IPS-20b (cell line): ENCODE data around the gene EPHB2.

Source experiments
- H3K27ac ChIP-seq: one replicate; pipeline ENCODE4 v1.5.1; 2013; ENCODE audit warnings: low read length
- H3K27me3 ChIP-seq: 2 replicates; pipeline ENCODE4 v1.6.1; 2013; ENCODE audit warnings: mild to moderate bottlenecking, low read length, inconsistent platforms; ENCODE audit not compliant: insufficient read depth
- H3K36me3 ChIP-seq: 2 replicates; pipeline ENCODE4 v1.6.1; 2013; ENCODE audit warnings: low read depth, mild to moderate bottlenecking, inconsistent platforms, low read length, moderate library complexity; ENCODE audit not compliant: insufficient read depth
- H3K4me1 ChIP-seq: 2 replicates; pipeline ENCODE4 v1.6.1; 2013; ENCODE audit warnings: mild to moderate bottlenecking, control low read depth, inconsistent platforms, low read length, moderate library complexity; ENCODE audit not compliant: insufficient read depth
- H3K4me3 ChIP-seq: 2 replicates; pipeline ENCODE4 v1.5.1; 2013; ENCODE audit warnings: mild to moderate bottlenecking, low read length, inconsistent platforms
- H3K9ac ChIP-seq: 2 replicates; pipeline ENCODE4 v1.6.1; 2013; ENCODE audit warnings: low read depth, mild to moderate bottlenecking, inconsistent platforms, low read length, moderate library complexity
- H3K9me3 ChIP-seq: 2 replicates; pipeline ENCODE4 v1.6.1; 2013; ENCODE audit warnings: mild to moderate bottlenecking, low read depth, low read length, inconsistent platforms; ENCODE audit not compliant: insufficient read depth

The EPHB2 gene

DNA sequence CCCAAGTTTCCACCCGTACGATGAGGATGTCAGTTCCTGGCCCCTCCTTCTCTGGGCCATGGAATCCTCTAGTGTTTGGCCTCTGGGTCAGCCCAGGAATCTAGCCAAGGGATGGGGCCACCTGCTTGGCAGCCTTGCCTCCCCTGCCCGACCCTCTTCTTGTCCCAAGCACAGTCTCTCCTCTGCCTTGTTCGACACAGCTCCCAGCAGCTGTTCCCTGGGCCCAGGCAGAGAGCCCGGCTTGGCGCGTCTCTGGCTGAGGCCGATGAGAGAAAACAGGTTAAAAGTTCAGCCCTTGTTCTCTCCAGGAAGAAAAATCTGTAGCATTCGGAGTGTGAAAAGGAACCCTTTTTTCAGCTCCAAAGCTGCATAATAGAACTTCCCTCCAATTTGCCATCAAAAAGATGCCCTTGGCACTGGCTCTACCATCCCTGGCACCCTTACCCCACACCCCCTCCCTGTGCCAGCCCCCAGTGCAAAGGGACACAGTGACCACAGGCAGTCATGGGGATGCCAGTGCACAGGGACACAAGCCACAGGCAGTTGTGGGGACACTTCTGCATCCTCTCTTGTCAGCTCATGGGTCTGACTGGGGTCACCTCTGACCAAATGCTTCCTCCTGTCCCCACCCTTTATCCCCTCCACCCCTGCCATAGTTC is 68.4 kb downstream of the EPHB2 start:
- H3K27ac ChIP-seq: no peak overlapping the region
- no peaks in the 10 kb centered on the region for H3K27me3 ChIP-seq
- H3K4me1 ChIP-seq: peaks cover 4% of the 10 kb centered on the region; the same call in 1 of the 2 replicates
- no peaks in the 10 kb centered on the region for H3K9me3 ChIP-seq
- H3K36me3 ChIP-seq: no peaks in the 10 kb centered on the region
- no peak overlapping the region for H3K9ac ChIP-seq
- no peak overlapping the region for H3K4me3 ChIP-seq

DNA sequence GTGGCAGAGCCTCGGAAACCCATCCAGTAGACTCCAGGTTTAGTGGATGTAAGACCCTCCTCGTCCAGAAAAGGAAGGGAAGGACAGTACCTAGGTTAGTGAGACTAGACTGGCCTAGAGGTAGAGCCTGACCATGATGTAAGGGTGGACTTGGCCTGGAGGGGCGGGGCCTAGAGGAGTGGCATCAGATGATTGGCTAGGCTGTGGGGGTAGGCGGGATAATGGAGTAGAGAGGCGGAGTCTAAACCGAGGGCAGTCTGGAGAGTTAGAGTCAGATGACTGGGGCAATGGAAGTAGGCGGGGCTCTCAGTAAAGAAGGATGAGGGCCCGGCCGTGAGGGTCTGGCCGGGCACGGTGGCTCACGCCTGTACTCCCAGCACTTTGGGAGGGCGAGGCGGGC is 70.1 kb downstream of the EPHB2 start:
- Histone ChIP-seq H3K4me3 (no peak overlapping the region), H3K9ac (no peak overlapping the region), H3K27ac (no peak overlapping the region), H3K36me3 (no peaks in the 10 kb centered on the region), H3K4me1 (peaks cover 4% of the 10 kb centered on the region; the same call in 1 of the 2 replicates), H3K9me3 (no peaks in the 10 kb centered on the region), H3K27me3 (no peaks in the 10 kb centered on the region)

DNA sequence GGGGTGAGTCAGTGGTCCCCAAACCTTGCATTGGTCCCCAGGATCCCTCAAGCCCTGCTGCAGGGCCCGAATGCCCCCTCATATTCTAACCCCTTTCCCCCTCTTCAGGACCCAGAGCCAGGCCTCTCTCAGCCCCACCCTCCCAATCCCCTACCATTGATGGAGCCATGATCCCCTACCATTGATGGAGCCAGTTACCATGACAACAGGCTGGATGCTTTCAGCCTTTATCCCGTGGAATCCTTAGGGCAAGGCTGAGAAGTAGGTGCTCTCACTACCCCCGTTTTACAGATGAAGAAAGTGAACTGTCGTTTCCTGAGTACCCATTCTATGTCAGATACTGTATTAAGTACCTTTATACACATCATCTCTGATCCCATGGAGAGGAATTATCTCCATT is 70.8 kb downstream of the EPHB2 start:
- Histone ChIP-seq H3K9me3 (no peaks in the 10 kb centered on the region), H3K27ac (no peak overlapping the region), H3K27me3 (no peaks in the 10 kb centered on the region), H3K9ac (no peak overlapping the region), H3K4me1 (peaks cover 4% of the 10 kb centered on the region; the same call in 1 of the 2 replicates), H3K36me3 (no peaks in the 10 kb centered on the region), H3K4me3 (no peak overlapping the region)

DNA sequence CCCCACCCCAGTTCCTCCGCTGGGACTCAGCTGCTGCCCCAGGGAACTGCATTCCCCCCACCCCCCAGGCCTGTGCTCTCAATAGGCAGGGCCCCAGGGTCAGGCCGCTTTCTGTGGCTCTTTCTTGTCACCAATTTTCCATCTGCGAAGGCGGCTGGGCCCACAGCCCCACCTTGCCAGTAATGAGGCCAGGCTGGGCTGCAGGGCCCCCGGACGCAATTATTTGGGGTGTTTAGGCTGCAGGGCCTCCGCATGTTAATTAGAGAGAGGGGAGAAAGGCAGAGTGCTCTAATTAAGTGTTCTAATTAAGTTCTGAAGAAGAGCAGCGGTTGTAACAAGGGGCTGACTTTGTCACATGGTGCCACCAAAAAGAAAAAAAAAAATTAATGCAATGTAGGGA is 71.8 kb downstream of the EPHB2 start:
- H3K4me3 ChIP-seq: no peak overlapping the region
- H3K27me3 ChIP-seq: no peaks in the 10 kb centered on the region
- no peaks in the 10 kb centered on the region for H3K9me3 ChIP-seq
- no peak overlapping the region for H3K27ac ChIP-seq
- peaks cover 4% of the 10 kb centered on the region; the same call in 1 of the 2 replicates for H3K4me1 ChIP-seq
- no peaks in the 10 kb centered on the region for H3K36me3 ChIP-seq
- H3K9ac ChIP-seq: no peak overlapping the region

DNA sequence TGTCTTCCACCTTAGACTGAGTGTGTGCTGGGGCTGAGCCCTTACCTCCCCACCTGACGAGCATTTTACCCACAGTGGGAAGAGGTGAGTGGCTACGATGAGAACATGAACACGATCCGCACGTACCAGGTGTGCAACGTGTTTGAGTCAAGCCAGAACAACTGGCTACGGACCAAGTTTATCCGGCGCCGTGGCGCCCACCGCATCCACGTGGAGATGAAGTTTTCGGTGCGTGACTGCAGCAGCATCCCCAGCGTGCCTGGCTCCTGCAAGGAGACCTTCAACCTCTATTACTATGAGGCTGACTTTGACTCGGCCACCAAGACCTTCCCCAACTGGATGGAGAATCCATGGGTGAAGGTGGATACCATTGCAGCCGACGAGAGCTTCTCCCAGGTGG is 73.7 kb downstream of the EPHB2 start:
- Histone ChIP-seq H3K9me3 (no peaks in the 10 kb centered on the region), H3K4me3 (no peak overlapping the region), H3K4me1 (peaks cover 4% of the 10 kb centered on the region; the same call in 1 of the 2 replicates), H3K27ac (no peak overlapping the region), H3K36me3 (no peaks in the 10 kb centered on the region), H3K9ac (no peak overlapping the region), H3K27me3 (no peaks in the 10 kb centered on the region)

GRCh38 chr1:22784737-22785136 is 74.1 kb downstream of the EPHB2 start:
- H3K27me3 ChIP-seq: no peaks in the 10 kb centered on the region
- no peak overlapping the region for H3K4me3 ChIP-seq
- no peaks in the 10 kb centered on the region for H3K36me3 ChIP-seq
- H3K27ac ChIP-seq: no peak overlapping the region
- no peaks in the 10 kb centered on the region for H3K9me3 ChIP-seq
- no peak overlapping the region for H3K9ac ChIP-seq
- peaks cover 5% of the 10 kb centered on the region; the same call in 1 of the 2 replicates for H3K4me1 ChIP-seq

- Histone ChIP-seq H3K36me3 (no peaks in the 10 kb centered on the region), H3K27ac (no peak overlapping the region), H3K27me3 (no peaks in the 10 kb centered on the region), H3K9me3 (no peaks in the 10 kb centered on the region), H3K4me3 (no peak overlapping the region), H3K9ac (no peak overlapping the region), H3K4me1 (peaks cover 6% of the 10 kb centered on the region; the same call in 1 of the 2 replicates)
Observed at GRCh38 chr1:22786101-22786500, 75.5 kb downstream of the EPHB2 start.

GRCh38 chr1:22786719-22787489 is 76.3 kb downstream of the EPHB2 start:
- H3K4me3 ChIP-seq: no peak overlapping the region
- no peaks in the 10 kb centered on the region for H3K36me3 ChIP-seq
- peaks cover 6% of the 10 kb centered on the region; the same call in 1 of the 2 replicates for H3K4me1 ChIP-seq
- no peaks in the 10 kb centered on the region for H3K27me3 ChIP-seq
- H3K27ac ChIP-seq: no peak overlapping the region
- no peaks in the 10 kb centered on the region for H3K9me3 ChIP-seq
- H3K9ac ChIP-seq: no peak overlapping the region

GRCh38 chr1:22787636-22788035 is 77.0 kb downstream of the EPHB2 start:
- Histone ChIP-seq H3K9me3 (no peaks in the 10 kb centered on the region), H3K27me3 (no peaks in the 10 kb centered on the region), H3K4me3 (no peak overlapping the region)

DNA sequence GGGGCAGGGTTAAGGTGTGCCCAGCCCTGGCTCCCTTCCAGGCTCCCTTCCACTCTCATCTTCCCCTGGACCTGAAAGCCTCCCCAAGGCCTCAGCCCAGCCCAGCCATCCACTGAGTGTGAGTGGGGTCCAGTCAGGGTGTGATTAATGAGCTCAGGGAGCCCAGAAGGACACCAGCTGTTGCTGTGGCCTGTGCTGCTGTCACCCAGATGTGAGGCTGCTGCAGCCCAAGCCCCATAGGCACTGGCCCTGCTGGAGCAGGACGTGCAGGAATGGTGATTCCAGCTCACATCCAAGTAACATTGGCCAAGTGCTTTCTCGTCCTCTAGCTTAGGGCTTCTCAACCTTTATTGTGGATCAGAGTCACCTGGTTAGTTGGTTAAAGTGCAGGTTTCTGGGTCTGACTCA is 77.6 kb downstream of the EPHB2 start:
- Histone ChIP-seq H3K9ac (no peak overlapping the region), H3K4me3 (no peak overlapping the region), H3K36me3 (no peaks in the 10 kb centered on the region), H3K27me3 (no peaks in the 10 kb centered on the region), H3K27ac (no peak overlapping the region), H3K4me1 (peaks cover 5% of the 10 kb centered on the region; the same call in 1 of the 2 replicates), H3K9me3 (no peaks in the 10 kb centered on the region)

More at GRCh38 chr1:22787636-22788035, 77.0 kb downstream of the EPHB2 start:
- Histone ChIP-seq H3K9ac (no peak overlapping the region), H3K4me1 (peaks cover 4% of the 10 kb centered on the region; the same call in 1 of the 2 replicates), H3K27ac (no peak overlapping the region), H3K36me3 (no peaks in the 10 kb centered on the region)

GRCh38 chr1:22789356-22789994 is 78.8 kb downstream of the EPHB2 start:
- Histone ChIP-seq H3K9ac (no peak overlapping the region), H3K4me1 (peaks cover 5% of the 10 kb centered on the region; the same call in 1 of the 2 replicates), H3K9me3 (no peaks in the 10 kb centered on the region), H3K4me3 (no peak overlapping the region), H3K27me3 (no peaks in the 10 kb centered on the region), H3K36me3 (no peaks in the 10 kb centered on the region), H3K27ac (no peak overlapping the region)
